VCaP (cell line): ENCODE results near the gene SPTBN4.

Experiments used
- H3K27ac ChIP-seq: fragments of 450-650 bp; 2 replicates; pipeline ENCODE4 v1.5.1; 2017
- CTCF ChIP-seq: fragments of 450-650 bp; conservative IDR thresholded peaks from 2 replicates; pipeline ENCODE4 v1.5.1; 2017; ENCODE audit warnings: mild to moderate bottlenecking, moderate library complexity

The SPTBN4 gene

GRCh38 chr19:40576585-40577451 lies 110.0 kb downstream of the SPTBN4 start, which contains the start of gene SHKBP1:
SHKBP1 (plus strand) TSS chr19:40576873; CDS start chr19:40576900, 27 bp downstream.
- TF ChIP-seq CTCF, result no peak
- peak within 1 kb of the TSS; percentile 60; the same call in 1 of the 2 replicates for H3K27ac ChIP-seq

GRCh38 chr19:40578442-40578908 lies 111.7 kb downstream of the SPTBN4 start:
- H3K27ac ChIP-seq, result no peak overlapping the region
- TF ChIP-seq CTCF, result no peak

GRCh38 chr19:40580619-40581018 lies 113.8 kb downstream of the SPTBN4 start:
- TF ChIP-seq CTCF, result no peak
- H3K27ac ChIP-seq, result no peak overlapping the region

GRCh38 chr19:40581531-40581930 lies 114.7 kb downstream of the SPTBN4 start:
- H3K27ac ChIP-seq, result no peak overlapping the region
- TF ChIP-seq CTCF, result no peak

- no peak overlapping the region for H3K27ac ChIP-seq
- TF ChIP-seq CTCF, result no peak
These were observed 115.7 kb downstream of the SPTBN4 start for GRCh38 chr19:40582467-40582866.

GRCh38 chr19:40583283-40583682 lies 116.5 kb downstream of the SPTBN4 start:
- no peak for TF ChIP-seq CTCF

GRCh38 chr19:40584007-40584406 lies 117.2 kb downstream of the SPTBN4 start:
- no peak overlapping the region for H3K27ac ChIP-seq
- peak; percentile 40; the same call in 1 of the 2 replicates for TF ChIP-seq CTCF

More at GRCh38 chr19:40583283-40583682, 116.5 kb downstream of the SPTBN4 start:
- no peak overlapping the region for H3K27ac ChIP-seq
